Neural progenitor cell (in vitro differentiated cells): ENCODE data around the gene COX10. TPM values are rescaled to one million over a fixed set of nuclear protein-coding genes. Genes with fewer than 3 reads are reported as not detected.

Experiments used
- DNase-seq: peaks from one replicate; pipeline ENCODE4 v3.0.0-alpha.2; 2016; ENCODE audit warnings: low spot score
- H2AFZ ChIP-seq: fragments of 200-600 bp; sonication (generic); replicated peaks from 2 replicates; pipeline ENCODE4 v1.6.1; 2016; ENCODE audit warnings: antibody characterized with exemption
- H3F3A ChIP-seq: fragments of 200-600 bp; sonication (generic); 2 replicates; pipeline ENCODE4 v1.6.1; 2016; ENCODE audit warnings: antibody characterized with exemption, low read depth
- H3K27ac ChIP-seq: fragments of 200-600 bp; sonication (generic); 2 replicates; pipeline ENCODE4 v1.5.1; 2016; ENCODE audit warnings: mild to moderate bottlenecking
- H3K27me3 ChIP-seq: fragments of 200-600 bp; sonication (generic); 2 replicates; pipeline ENCODE4 v1.6.1; 2016; ENCODE audit warnings: mild to moderate bottlenecking, moderate library complexity
- H3K36me3 ChIP-seq: fragments of 200-600 bp; sonication (generic); 2 replicates; pipeline ENCODE4 v1.5.1; 2016
- H3K4me1 ChIP-seq: fragments of 200-600 bp; sonication (generic); 2 replicates; pipeline ENCODE4 v1.6.1; 2016; ENCODE audit warnings: mixed run types
- H3K4me2 ChIP-seq: fragments of 200-600 bp; sonication (generic); 2 replicates; pipeline ENCODE4 v1.6.1; 2016
- H3K4me3 ChIP-seq: fragments of 200-600 bp; sonication (generic); 2 replicates; pipeline ENCODE4 v1.5.1; 2016
- H3K79me2 ChIP-seq: fragments of 200-600 bp; sonication (generic); 2 replicates; pipeline ENCODE4 v1.6.1; 2016; ENCODE audit warnings: low read depth
- H3K9ac ChIP-seq: fragments of 200-600 bp; sonication (generic); 2 replicates; pipeline ENCODE4 v1.6.1; 2016
- H3K9me3 ChIP-seq: fragments of 200-600 bp; sonication (generic); 2 replicates; pipeline ENCODE4 v1.5.1; 2016; ENCODE audit warnings: low read depth
- H4K20me1 ChIP-seq: fragments of 200-600 bp; sonication (generic); 2 replicates; pipeline ENCODE4 v1.6.1; 2016; ENCODE audit warnings: low read depth
- H3K27ac Mint-ChIP-seq: 3 replicates; pipeline ENCODE4 v1.8.0; 2021; ENCODE audit warnings: mixed read lengths
- H3K27me3 Mint-ChIP-seq: 2 replicates; pipeline ENCODE4 v1.8.0; 2022; ENCODE audit warnings: low read depth, mild to moderate bottlenecking, inconsistent platforms, moderate library complexity, mixed read lengths; ENCODE audit not compliant: insufficient read depth
- H3K36me3 Mint-ChIP-seq: 3 replicates; pipeline ENCODE4 v1.8.0; 2021; ENCODE audit warnings: mixed read lengths
- H3K4me1 Mint-ChIP-seq: 3 replicates; pipeline ENCODE4 v1.8.0; 2021; ENCODE audit warnings: mixed read lengths
- H3K4me3 Mint-ChIP-seq: 3 replicates; pipeline ENCODE4 v1.8.0; 2021; ENCODE audit warnings: mild to moderate bottlenecking, moderate library complexity, mixed read lengths
- H3K9me3 Mint-ChIP-seq: 3 replicates; pipeline ENCODE4 v1.8.0; 2020; ENCODE audit warnings: mixed read lengths
- EZH2 ChIP-seq: fragments of 200-600 bp; sonication (generic); IDR thresholded peaks from 2 replicates; pipeline ENCODE4 v1.6.1; 2017; ENCODE audit warnings: antibody characterized with exemption, mild to moderate bottlenecking, moderate library complexity
- EZH2phosphoT487 ChIP-seq: fragments of 200-600 bp; sonication (generic); IDR thresholded peaks from 2 replicates; pipeline ENCODE4 v1.6.1; 2017; ENCODE audit warnings: antibody characterized with exemption
- total RNA-seq: library from RNA; depleted of rRNA; stranded (reverse); fragments of >200 nt; gene quantifications from 2 replicates; pipeline ENCODE4 v1.2.3, GENCODE V29; 2015; ENCODE audit warnings: low replicate concordance
- TF ChIP-seq, protein P1 (sequence below): fragments of 200-600 bp; sonication (generic); IDR thresholded peaks from 2 replicates; pipeline ENCODE4 v1.5.1; 2017; ENCODE audit warnings: antibody characterized with exemption, mild to moderate bottlenecking

The COX10 gene
- total RNA-seq, 1 donor from 2014 or later = 18.0 TPM

GRCh38 chr17:14061666-14062560 is 7.4 kb upstream of the COX10 start:
- Mint-ChIP-seq H3K27ac (no peak overlapping the region), H3K4me1 (no peaks in the 10 kb centered on the region), H3K9me3 (no peaks in the 10 kb centered on the region), H3K36me3 (peaks cover 22% of the 10 kb centered on the region), H3K27me3 (no peaks in the 10 kb centered on the region), H3K4me3 (no peak overlapping the region)
- H3K4me1 ChIP-seq = no peaks in the 10 kb centered on the region
- no peak overlapping the region for H3K4me2 ChIP-seq
- H3K9ac ChIP-seq = no peak overlapping the region
- no peak overlapping the region for H3K27ac ChIP-seq
- TF ChIP-seq EZH2phosphoT487 (no peak), EZH2 (no peak)
- TF ChIP-seq, protein P1, sequence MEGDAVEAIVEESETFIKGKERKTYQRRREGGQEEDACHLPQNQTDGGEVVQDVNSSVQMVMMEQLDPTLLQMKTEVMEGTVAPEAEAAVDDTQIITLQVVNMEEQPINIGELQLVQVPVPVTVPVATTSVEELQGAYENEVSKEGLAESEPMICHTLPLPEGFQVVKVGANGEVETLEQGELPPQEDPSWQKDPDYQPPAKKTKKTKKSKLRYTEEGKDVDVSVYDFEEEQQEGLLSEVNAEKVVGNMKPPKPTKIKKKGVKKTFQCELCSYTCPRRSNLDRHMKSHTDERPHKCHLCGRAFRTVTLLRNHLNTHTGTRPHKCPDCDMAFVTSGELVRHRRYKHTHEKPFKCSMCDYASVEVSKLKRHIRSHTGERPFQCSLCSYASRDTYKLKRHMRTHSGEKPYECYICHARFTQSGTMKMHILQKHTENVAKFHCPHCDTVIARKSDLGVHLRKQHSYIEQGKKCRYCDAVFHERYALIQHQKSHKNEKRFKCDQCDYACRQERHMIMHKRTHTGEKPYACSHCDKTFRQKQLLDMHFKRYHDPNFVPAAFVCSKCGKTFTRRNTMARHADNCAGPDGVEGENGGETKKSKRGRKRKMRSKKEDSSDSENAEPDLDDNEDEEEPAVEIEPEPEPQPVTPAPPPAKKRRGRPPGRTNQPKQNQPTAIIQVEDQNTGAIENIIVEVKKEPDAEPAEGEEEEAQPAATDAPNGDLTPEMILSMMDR = no peak
- no peaks in the 10 kb centered on the region for H3K36me3 ChIP-seq
- H2AFZ ChIP-seq = no peak overlapping the region
- no peaks in the 10 kb centered on the region for H4K20me1 ChIP-seq
- H3F3A ChIP-seq = no peaks in the 10 kb centered on the region
- no peak overlapping the region for H3K4me3 ChIP-seq
- peaks cover 3% of the 10 kb centered on the region for H3K79me2 ChIP-seq
- no peaks in the 10 kb centered on the region for H3K27me3 ChIP-seq
- H3K9me3 ChIP-seq = no peaks in the 10 kb centered on the region
- no peak for DNase-seq

DNA sequence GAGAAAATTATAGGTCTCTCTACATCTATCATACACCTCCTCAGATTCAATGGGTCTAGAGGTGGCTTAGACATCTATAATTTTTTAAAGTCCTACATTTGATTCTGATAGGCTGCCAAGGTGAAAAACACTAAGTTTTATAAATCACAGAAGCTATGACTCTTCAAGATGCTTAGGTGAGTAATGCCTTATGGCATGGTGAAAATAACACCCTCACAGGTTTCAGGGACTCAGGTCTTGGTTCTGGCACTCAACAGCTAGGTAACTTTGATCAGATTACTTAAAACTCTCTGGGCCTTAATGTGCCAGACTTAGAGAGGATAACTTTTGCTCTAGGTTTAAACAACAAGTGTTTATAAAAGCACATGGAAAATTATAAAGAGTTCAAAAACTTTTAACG is 2.0 kb upstream of the COX10 start:
- TF ChIP-seq EZH2 = no peak
- no peak for TF ChIP-seq EZH2phosphoT487
- TF ChIP-seq, protein P1 = no peak

DNA sequence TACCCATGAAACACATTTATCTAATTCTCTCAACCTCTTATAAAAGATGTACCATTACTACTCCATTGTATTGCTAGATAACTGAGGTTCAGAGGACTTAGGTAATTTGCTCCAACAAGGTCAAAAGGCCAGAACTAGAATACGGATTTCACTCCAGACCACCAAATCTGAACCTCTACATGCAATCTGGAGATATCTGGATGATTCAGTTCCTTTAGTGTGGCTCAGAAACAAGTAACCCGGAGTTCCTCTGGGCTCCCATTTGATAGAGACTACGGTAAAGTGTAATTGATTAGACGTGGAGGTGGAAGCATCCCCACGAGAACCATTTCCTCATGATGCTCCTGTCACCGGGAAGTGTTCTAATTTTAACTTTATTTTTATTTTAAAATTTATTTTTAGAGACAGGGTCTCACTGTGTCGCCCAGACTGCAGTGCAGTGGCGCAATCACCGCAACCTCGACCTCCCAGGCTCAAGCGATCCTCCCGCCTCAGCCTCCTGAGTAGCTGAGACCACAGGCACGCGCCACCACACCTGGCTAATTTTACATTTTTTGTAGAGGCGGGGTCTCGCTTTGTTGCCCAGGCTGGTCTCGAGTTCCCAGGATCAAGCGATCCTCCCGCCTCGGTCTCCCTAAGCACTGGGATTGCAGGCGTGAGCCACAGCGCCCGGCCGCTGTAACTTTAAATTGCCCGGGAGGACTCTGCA is 608 bp upstream of the COX10 start:
- Mint-ChIP-seq H3K27ac (no peak overlapping the region), H3K36me3 (peaks cover 13% of the 10 kb centered on the region), H3K4me3 (peak overlapping the region; percentile 96), H3K27me3 (no peaks in the 10 kb centered on the region), H3K9me3 (no peaks in the 10 kb centered on the region), H3K4me1 (peaks cover 15% of the 10 kb centered on the region)
- Histone ChIP-seq H3K36me3 (peaks cover 3% of the 10 kb centered on the region), H2AFZ (peak overlapping the region; percentile 99), H3K4me2 (peak overlapping the region; percentile 98), H3K27me3 (no peaks in the 10 kb centered on the region), H3K4me1 (peaks cover 6% of the 10 kb centered on the region), H3F3A (no peaks in the 10 kb centered on the region), H3K9ac (no peak overlapping the region), H4K20me1 (no peaks in the 10 kb centered on the region), H3K4me3 (peak overlapping the region; percentile 95), H3K27ac (no peak overlapping the region), H3K9me3 (no peaks in the 10 kb centered on the region), H3K79me2 (peaks cover 58% of the 10 kb centered on the region)
- TF ChIP-seq EZH2phosphoT487 (no peak), EZH2 (no peak)
- TF ChIP-seq, protein P1 = no peak
- no peak for DNase-seq

More for the DNA sequence above, 2.0 kb upstream of the COX10 start:
- Mint-ChIP-seq H3K27ac (no peak overlapping the region), H3K4me1 (peaks cover 15% of the 10 kb centered on the region), H3K36me3 (peaks cover 13% of the 10 kb centered on the region), H3K4me3 (no peak overlapping the region), H3K27me3 (no peaks in the 10 kb centered on the region), H3K9me3 (no peaks in the 10 kb centered on the region)
- Histone ChIP-seq H4K20me1 (no peaks in the 10 kb centered on the region), H3K27ac (no peak overlapping the region), H3K4me3 (no peak overlapping the region), H2AFZ (no peak overlapping the region), H3K4me1 (peaks cover 6% of the 10 kb centered on the region), H3K4me2 (no peak overlapping the region), H3K27me3 (no peaks in the 10 kb centered on the region), H3K9me3 (no peaks in the 10 kb centered on the region), H3K36me3 (peaks cover 3% of the 10 kb centered on the region), H3F3A (no peaks in the 10 kb centered on the region), H3K9ac (no peak overlapping the region), H3K79me2 (peaks cover 45% of the 10 kb centered on the region)
- DNase-seq = no peak
